ENCODE results near the gene TTC9.
A peak's percentile ranks its signal among the peaks of the same experiment; 100 is the strongest.

The TTC9 gene

GRCh38 chr14:70641548-70642302 lies at the start of gene TTC9:
TTC9 (plus strand) TSS chr14:70641916; CDS start chr14:70642130, 214 bp downstream.
- ATAC-seq, result peak; percentile 28 to 29

GRCh38 chr14:70594461-70594860 lies 47.3 kb upstream of the TTC9 start:
- no peak for ATAC-seq

DNA sequence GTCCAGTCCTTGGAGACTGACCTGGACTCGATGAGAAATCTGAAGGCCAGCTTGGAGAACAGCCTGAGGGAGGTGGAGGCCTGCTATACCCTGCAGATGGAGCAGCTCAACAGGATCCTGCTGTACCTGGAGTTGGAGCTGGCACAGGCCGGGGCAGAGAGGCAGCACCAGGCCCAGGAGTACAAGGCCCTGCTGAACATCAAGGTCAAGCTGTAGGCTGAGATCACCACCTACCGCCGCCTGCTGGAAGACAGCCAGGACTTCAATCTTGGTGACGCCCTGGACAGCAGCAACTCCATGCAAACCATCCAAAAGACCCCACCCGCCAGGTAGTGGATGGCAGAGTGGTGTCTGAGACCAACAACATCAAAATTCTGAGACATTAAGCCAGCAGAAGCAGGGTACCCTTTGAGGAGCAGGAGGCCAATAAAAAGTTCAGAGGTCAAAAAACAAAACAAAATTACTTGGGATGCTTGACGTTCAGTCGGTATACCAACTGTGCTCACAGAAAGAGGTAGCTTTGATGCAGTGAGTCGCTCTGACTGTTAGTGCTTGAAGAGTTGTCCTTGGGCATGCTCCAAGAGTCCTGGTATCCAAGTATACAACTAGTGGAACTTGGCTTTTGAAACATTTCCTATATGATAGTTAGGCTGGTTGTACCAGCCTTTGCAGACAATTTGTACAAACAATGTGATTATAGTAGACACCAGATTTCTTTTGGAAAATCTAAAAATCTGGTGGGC lies 46.1 kb upstream of the TTC9 start:
- ATAC-seq, result no peak

DNA sequence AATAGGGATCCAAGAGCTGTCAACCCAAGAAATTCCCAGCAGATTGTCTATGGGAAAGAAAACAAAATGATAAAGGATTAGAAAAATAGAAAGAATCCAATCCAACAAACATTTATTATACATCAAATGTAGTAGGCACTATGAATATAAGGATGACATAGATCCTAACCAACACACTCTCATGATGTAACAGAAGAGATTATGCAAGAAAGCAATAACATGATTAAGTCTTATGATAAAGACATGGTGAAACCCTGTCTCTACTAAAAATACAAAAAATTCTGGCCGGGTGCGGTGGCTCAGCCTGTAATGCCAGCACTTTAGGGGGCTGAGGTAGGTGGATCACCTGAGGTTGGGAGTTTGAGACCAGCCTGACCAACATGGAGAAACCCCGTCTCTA lies 44.0 kb upstream of the TTC9 start:
- no peak for ATAC-seq

- no peak for ATAC-seq
Measured at GRCh38 chr14:70599345-70599744, 42.4 kb upstream of the TTC9 start.

DNA sequence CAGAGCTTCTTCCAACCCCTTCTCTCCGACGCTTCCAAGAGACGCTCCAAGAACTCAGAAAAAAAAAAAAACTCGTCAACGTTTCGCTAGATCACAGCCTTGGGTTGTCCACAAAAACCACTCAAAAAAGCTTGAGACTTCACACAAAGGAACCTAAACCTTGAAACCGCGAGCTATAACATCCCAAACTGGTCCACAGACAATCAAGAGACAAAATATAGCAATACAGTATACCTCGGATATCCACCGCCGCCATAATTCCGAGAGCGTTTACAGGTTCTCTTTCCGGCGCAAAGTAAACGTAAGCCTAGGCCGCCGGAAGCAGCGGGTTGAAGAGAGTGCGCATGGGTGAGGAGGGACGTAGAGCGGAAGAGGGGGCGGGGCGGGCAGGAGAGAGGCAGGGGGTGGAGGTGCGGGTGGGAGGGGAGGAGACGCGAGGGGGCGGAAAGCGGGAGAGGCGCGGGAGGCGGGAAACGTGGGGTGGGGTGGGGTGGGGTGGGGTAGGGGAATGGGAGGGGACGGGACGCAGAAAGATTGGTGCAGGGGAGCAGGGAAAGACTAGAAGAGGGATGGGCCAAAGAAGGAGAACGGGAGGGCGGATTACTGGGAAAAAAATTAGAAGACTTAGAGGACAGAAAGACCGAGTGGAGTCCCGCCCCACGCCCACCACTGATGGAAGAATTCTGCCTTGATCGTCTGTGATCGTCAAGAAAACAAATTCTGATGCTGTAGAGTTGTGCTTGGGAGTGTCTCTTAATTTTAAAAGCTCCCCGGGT lies 41.1 kb upstream of the TTC9 start, which contains the start of gene MED6:
MED6 (minus strand) TSS at position 274 of the 776 bp plus-strand sequence; CDS start at position 256, 18 bp downstream.
- peak; percentile 98 to 99 for ATAC-seq

- no peak for ATAC-seq
Measured at GRCh38 chr14:70601162-70601561, 40.6 kb upstream of the TTC9 start.

GRCh38 chr14:70602254-70602653 lies 39.5 kb upstream of the TTC9 start:
- no peak for ATAC-seq

GRCh38 chr14:70611216-70611615 lies 30.5 kb upstream of the TTC9 start:
- ATAC-seq, result no peak

GRCh38 chr14:70616646-70617045 lies 25.1 kb upstream of the TTC9 start:
- ATAC-seq, result no peak

GRCh38 chr14:70618314-70618713 lies 23.4 kb upstream of the TTC9 start:
- no peak for ATAC-seq

DNA sequence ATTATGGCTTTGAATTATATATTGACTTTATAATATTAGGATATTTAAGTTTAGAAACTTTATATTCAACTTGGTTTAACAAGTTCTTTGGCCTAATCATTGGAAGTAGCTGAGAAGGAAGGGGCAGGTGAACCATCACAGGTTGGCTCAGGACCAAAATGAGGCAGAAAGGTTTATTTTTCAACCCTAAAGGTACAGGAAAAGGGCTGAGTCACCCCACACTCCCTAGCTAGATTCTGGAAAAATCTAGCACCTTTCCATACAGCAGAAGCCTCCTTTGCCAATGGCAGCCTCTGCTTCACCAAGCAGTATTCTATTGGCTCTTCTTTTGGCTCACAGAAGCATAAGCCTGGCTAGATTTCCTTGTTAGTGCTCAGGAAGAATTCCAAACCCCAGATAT lies 22.0 kb upstream of the TTC9 start:
- ATAC-seq, result no peak

DNA sequence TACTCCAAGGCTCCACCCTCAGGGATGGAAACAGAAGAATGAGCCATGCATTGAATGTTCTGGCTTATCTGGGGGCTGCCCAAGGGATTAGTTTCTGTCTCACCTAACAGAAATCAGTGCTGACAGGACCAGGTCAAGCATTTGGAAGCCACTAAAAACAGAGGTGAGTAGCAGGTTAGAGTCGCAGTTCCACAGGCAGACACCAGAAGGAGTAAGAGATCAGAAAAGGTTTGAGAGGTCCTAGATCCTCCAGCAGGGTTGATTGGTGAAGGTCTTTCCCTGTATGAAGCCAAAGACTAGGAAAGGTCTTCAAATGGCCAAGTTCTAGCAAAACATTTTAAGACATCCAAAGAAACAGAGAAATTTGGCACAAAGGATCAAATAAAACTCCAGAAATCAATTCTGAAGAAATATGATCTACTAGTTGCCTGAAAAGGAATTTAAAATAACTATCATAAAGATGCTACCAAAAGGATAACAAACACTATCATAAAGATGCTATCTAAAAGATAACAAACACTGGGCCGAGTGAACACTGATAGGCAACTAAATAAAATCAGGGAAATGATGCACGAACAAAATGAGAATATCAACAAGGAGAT lies 19.5 kb upstream of the TTC9 start:
- ATAC-seq, result peak; percentile 48 to 58

DNA sequence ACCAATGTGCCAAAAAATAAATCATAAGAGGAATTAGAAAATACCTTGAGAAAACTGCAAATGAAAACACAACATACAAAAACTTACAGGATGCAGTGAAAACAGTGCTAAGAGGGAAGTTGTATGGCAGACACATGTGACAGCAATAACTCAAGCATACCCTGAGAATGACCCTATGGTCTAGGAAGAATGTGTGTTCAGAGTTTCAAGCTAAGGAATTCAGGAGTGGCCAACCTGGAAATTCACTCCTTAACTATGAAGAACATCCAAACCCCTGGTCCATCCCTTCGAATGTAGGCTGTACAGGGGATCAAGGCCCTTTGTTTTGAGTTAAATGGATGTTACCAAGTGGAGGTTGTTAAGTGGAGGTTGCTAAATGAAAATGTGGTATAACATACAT lies 16.7 kb upstream of the TTC9 start:
- ATAC-seq, result no peak

DNA sequence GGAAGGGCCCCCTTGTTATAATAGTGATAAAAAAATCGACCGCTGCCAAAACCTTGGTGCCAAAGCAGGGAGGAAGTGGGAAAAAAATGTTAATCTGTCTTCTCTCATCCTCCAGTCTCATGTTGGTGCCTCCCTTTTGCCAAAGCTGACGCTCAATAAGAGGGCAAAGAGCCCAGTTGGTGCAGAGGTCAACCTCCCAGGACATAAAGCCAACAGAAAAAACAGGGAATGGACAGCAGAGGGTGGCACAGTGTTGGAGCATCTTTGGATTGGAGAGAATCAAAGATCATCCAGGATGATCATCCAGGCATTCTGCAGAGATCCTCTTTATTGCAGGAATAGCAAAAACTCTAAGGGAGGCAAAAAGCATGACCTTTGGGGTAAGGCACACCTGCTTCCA lies 9.8 kb upstream of the TTC9 start:
- ATAC-seq, result no peak

- peak; percentile 58 to 74 for ATAC-seq
Measured at GRCh38 chr14:70635971-70636595, 5.6 kb upstream of the TTC9 start.

- no peak for ATAC-seq
Measured at GRCh38 chr14:70638416-70638815, 3.3 kb upstream of the TTC9 start.

DNA sequence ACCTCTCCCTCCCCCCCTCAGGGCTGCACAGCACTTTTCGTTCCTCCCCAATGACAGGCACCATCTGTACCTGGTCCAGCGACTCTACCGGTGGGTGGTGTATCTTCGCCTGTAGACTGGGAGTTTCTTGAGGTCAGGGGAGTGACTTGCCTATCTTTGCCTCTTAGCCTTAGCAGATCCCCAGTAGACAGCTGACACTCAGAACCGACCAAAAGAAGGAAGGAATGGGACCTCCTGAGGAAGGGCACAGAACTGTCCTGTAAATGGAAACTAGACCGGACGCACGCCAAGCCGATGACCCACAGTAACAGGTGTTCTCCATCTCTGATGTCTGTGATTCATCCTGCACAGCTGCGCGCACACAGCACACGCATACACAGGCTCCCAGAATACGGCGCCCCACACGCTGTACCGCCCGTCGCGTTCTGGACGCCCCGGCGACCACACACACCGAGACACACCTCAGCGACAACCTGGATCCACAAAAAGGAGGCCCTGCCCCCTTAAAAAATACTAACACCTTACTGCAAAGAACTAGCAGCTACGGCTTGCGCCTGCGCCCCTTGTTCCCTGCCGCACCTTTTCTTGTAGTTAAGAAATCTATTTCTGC lies 673 bp upstream of the TTC9 start:
- peak; percentile 81 to 83 for ATAC-seq

- ATAC-seq, result peak; percentile 10 to 26
Measured at GRCh38 chr14:70642303-70643235, 853 bp downstream of the TTC9 start.

- ATAC-seq, result no peak
Measured at GRCh38 chr14:70643967-70644366, 2.3 kb downstream of the TTC9 start.

DNA sequence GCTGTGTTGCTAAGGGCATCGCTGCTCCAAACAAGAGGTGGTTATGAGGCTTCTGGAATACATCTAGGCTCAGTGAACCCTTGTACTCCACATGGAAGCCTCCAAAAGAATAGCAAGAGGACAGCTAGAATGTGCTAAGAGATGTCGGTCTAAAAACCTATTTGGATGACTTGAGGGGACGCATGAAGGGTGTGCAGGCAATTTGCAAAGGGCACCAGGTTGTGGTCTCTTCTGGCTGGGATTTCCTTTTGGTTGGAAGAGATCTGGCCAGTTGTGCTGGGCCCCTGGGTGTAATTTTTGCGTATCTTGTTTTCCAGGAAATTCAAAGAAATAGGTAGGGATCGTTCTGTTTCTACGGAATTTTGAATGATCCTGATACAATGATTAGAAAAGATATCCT lies 4.2 kb downstream of the TTC9 start:
- ATAC-seq, result no peak

Measured in activated CD4-positive, CD25-positive, alpha-beta regulatory T cell treated with anti-CD3 and anti-CD28 coated beads, Interleukin-2, amount 50 U/mL, for 24 hours (primary cell).